Measurements from ENCODE around the gene FGFRL1.

- TF ChIP-seq POLR2A (IDR thresholded peaks at IDR 0.05; ENCODE audit: low read length): no peak
- TF ChIP-seq GATA1 (IDR thresholded peaks at IDR 0.05; ENCODE audit: low read depth, low read length): no peak
Measured at GRCh38 chr4:1018147-1019020, 7.0 kb downstream of the FGFRL1 start.
